Measurements from ENCODE around the gene CLINT1.

- TF ChIP-seq FOSL2 (IDR thresholded peaks at IDR 0.05), result no peak
- TF ChIP-seq FOSL2 (CRISPR knock-in tag; IDR thresholded peaks at IDR 0.05), result no peak
- TF ChIP-seq POLR2A (IDR thresholded peaks at IDR 0.05; ENCODE audit: low read length), result no peak
- no peak for TF ChIP-seq EP300 (IDR thresholded peaks at IDR 0.05)
- TF ChIP-seq RCOR1 (IDR thresholded peaks at IDR 0.05; ENCODE audit: low read depth, low read length), result no peak
- no peak for TF ChIP-seq POLR2AphosphoS2 (conservative IDR thresholded peaks at IDR 0.05; ENCODE audit: low read length)
Observed at GRCh38 chr5:157903117-157903450, 44.1 kb upstream of the CLINT1 start.
